ENCODE data around the gene DDX1. TPM values are rescaled to one million over a fixed set of nuclear protein-coding genes. Genes with fewer than 3 reads are reported as not detected.

Gene DDX1
- total and polyA plus RNA-seq, 10 of the 15 experiments (the other 5 are each of a cell fraction or from before 2014, with no cell fraction given) = 53.2 to 134 (median 85.6) TPM

GRCh38 chr2:15667809-15668556 lies 76.3 kb downstream of the DDX1 start:
- WGBS (ENCODE audit: insufficient coverage, insufficient replicate concordance, low lambda C conversion rate, missing lambda C conversion rate) = 80% methylated on average over 4 of the region's 4 CpGs
- TF ChIP-seq EZH2 (IDR thresholded peaks at IDR 0.05; ENCODE audit: borderline replicate concordance, control insufficient read depth, low read depth, low read length) (no peak), MTA3 (IDR thresholded peaks at IDR 0.05; ENCODE audit: borderline replicate concordance, low read length) (no peak), SUZ12 (IDR thresholded peaks at IDR 0.05; ENCODE audit: unreplicated experiment) (no peak), CTCF (IDR thresholded peaks at IDR 0.05 in 2 of 3, conservative IDR thresholded peaks at IDR 0.05 in 1 of 3; ENCODE audit: control insufficient read depth in 2 of 3, extremely low read depth in 1 of 3, insufficient read depth in 1 of 3, low read depth in 3 of 3, low read length in 3 of 3) (no peak), EP300 (IDR thresholded peaks at IDR 0.05; ENCODE audit: borderline replicate concordance in 1 of 2, control insufficient read depth in 1 of 2, low read depth in 2 of 2, low read length in 2 of 2) (no peak), GABPA (IDR thresholded peaks at IDR 0.05; ENCODE audit: low read depth) (no peak), CREB1 (IDR thresholded peaks at IDR 0.05; ENCODE audit: low read depth) (no peak), ZBTB40 (IDR thresholded peaks at IDR 0.05; ENCODE audit: borderline replicate concordance) (no peak), ZNF622 (IDR thresholded peaks at IDR 0.05) (no peak)
- Histone ChIP-seq H2AFZ (ENCODE audit: control insufficient read depth, low read depth, low read length) (no peak overlapping the region), H3K9me3 (replicated peaks; ENCODE audit: control insufficient read depth, insufficient read depth, low read length) (no peaks in the 10 kb centered on the region), H3K79me2 (ENCODE audit: control insufficient read depth, insufficient read depth, low read length) (no peaks in the 10 kb centered on the region), H3K4me3 (no peak overlapping the region), H3K27me3 (replicated peaks in 1 of 2; ENCODE audit: control insufficient read depth in 2 of 2, insufficient read depth in 2 of 2, low read length in 1 of 2) (peaks cover 0 to 6% of the 10 kb centered on the region in 2 experiments; a peak in 1 of 4 replicates), H4K20me1 (ENCODE audit: control insufficient read depth, insufficient read depth) (no peaks in the 10 kb centered on the region), H3K27ac (ENCODE audit: control insufficient read depth, insufficient read depth) (no peak overlapping the region), H3K4me2 (ENCODE audit: control insufficient read depth, insufficient read depth) (no peak overlapping the region), H3K9ac (ENCODE audit: control insufficient read depth, insufficient read depth, low read length) (no peak overlapping the region), H3K4me1 (ENCODE audit: control insufficient read depth, insufficient read depth, low read length) (no peaks in the 10 kb centered on the region), H3K36me3 (ENCODE audit: control insufficient read depth in 2 of 2, insufficient read depth in 2 of 2, low read length in 1 of 2) (no peaks in the 10 kb centered on the region)
- intact Hi-C loops (cut with micrococcal nuclease; ENCODE audit: unreplicated experiment) (no loop called here), in situ Hi-C loops (cut with MboI) (no loop called here)
- POLR2A ChIA-PET = no interaction called here
- FAIRE-seq (no peak), ATAC-seq (no peak), DNase-seq (ENCODE audit: low read depth, low spot score) (no peak)
- RAD21 ChIA-PET (ENCODE audit: unreplicated experiment) = no interaction called here
- no TSS peak for BruUV-seq (replicated peaks)
- SMC1A ChIA-PET (ENCODE audit: uncharacterized antibody, unreplicated experiment) = no interaction called here
- CTCF ChIA-PET = interaction anchor here (0.7 to 1.2 kb wide), 2 partner anchors 28 to 31 kb away, joined by 3 read pairs; no protein-coding TSS in a partner anchor
